Adipose tissue (tissue), 3 donors: Measurements from ENCODE around the gene CCDC88A. TPM values are rescaled to one million over a fixed set of nuclear protein-coding genes. Genes with fewer than 3 reads are reported as not detected.
"Not testable (repeated sequence)": the region's sequence is repeated elsewhere in the genome, so short reads cannot be mapped to it uniquely, and the experiment has no call there.

ENCODE experiments used
- H3K27ac ChIP-seq: one replicate; pipeline ENCODE4 v1.5.1; 2013; ENCODE audit warnings: low read depth, low read length
- WGBS, 3 donors: extraction: QIAGEN DNeasy Blood & Tissue Kit; methylation state at CpG; one replicate each; pipeline ENCODE4 v1.1.7; 2013; 5-methylcytosine and 5-hydroxymethylcytosine counted together
- polyA plus RNA-seq, 3 donors: library from polyadenylated mRNA; stranded (reverse); fragments of 200-250 nt; gene quantifications; one replicate each; pipeline ENCODE4 v1.2.3, GENCODE V29; 2013
- donor health status: healthy with polysubstance abuse.
- donor health status: Bipolar disorder and iron deficiency.
- donor health status: healthy.

CCDC88A gene
- 10 to 100 TPM in 1 of 3 donors, 1 to 10 TPM in 2; 5.3 to 17.5 (median 8.5) TPM for polyA plus RNA-seq

GRCh38 chr2:55419679-55420438, at the start of gene CCDC88A:
TSS of gene CCDC88A (minus strand) at chr2:55419856. CDS start at chr2:55419079, 777 bp downstream.
- H3K27ac ChIP-seq: no peak within 1 kb of the TSS
- WGBS, 3 donors: 0 to 1% (median 1%) methylated on average over 51 to 62 of the region's 62 CpGs

GRCh38 chr2:55461679-55462078, 42.0 kb upstream of the CCDC88A start:
- H3K27ac ChIP-seq: no peak overlapping the region
- WGBS, 3 donors: 66 to 83% (median 77%) methylated on average over 2 of the region's 2 CpGs

GRCh38 chr2:55460562-55460961, 40.9 kb upstream of the CCDC88A start:
- H3K27ac ChIP-seq: no peak overlapping the region
- 47 to 78% (median 56%) methylated on average over 3 of the region's 3 CpGs for WGBS, 3 donors

GRCh38 chr2:55459714-55460274, 40.1 kb upstream of the CCDC88A start:
- no peak overlapping the region for H3K27ac ChIP-seq
- WGBS, 3 donors: 89 to 92% (median 89%) methylated on average over 11 of the region's 11 CpGs

GRCh38 chr2:55459279-55459678, 39.6 kb upstream of the CCDC88A start:
- H3K27ac ChIP-seq: no peak overlapping the region
- WGBS, 3 donors: 78 to 82% (median 80%) methylated on average over 3 of the region's 3 CpGs

- 86 to 96% (median 96%) methylated on average over 5 of the region's 5 CpGs for WGBS, 3 donors
- H3K27ac ChIP-seq: no peak overlapping the region
These were observed 34.5 kb upstream of the CCDC88A start for GRCh38 chr2:55454121-55454520.

GRCh38 chr2:55452879-55453278, 33.2 kb upstream of the CCDC88A start:
- no peak overlapping the region for H3K27ac ChIP-seq
- WGBS, 3 donors: 61 to 92% (median 90%) methylated on average over 2 of the region's 2 CpGs

GRCh38 chr2:55451699-55452098, 32.0 kb upstream of the CCDC88A start:
- 51 to 69% (median 55%) methylated on average over 2 of the region's 2 CpGs for WGBS, 3 donors

GRCh38 chr2:55450014-55450413, 30.4 kb upstream of the CCDC88A start:
- WGBS, 3 donors: 98 to 99% (median 99%) methylated on average over 3 of the region's 3 CpGs
- not testable (repeated sequence) for H3K27ac ChIP-seq

More at GRCh38 chr2:55451699-55452098, 32.0 kb upstream of the CCDC88A start:
- H3K27ac ChIP-seq: no peak overlapping the region

GRCh38 chr2:55442045-55442760, 22.5 kb upstream of the CCDC88A start:
- not testable (repeated sequence) for H3K27ac ChIP-seq
- WGBS, 3 donors: 89 to 94% (median 92%) methylated on average over 24 to 29 of the region's 29 CpGs

- no peak overlapping the region for H3K27ac ChIP-seq
- WGBS, 3 donors: 58 to 84% (median 72%) methylated on average over 4 of the region's 4 CpGs
These were observed 21.7 kb upstream of the CCDC88A start for GRCh38 chr2:55441280-55441892.

- 96 to 98% (median 97%) methylated on average over 1 of the region's 1 CpG for WGBS, 3 donors
- no peak overlapping the region for H3K27ac ChIP-seq
These were observed 19.4 kb upstream of the CCDC88A start for GRCh38 chr2:55439101-55439397.

GRCh38 chr2:55438391-55439100, 18.9 kb upstream of the CCDC88A start:
- WGBS, 3 donors: 73 to 88% (median 84%) methylated on average over 8 of the region's 8 CpGs
- H3K27ac ChIP-seq: no peak overlapping the region

- no peak overlapping the region for H3K27ac ChIP-seq
- WGBS, 3 donors: 86 to 93% (median 87%) methylated on average over 9 of the region's 9 CpGs
These were observed 18.1 kb upstream of the CCDC88A start for GRCh38 chr2:55437515-55438390.

GRCh38 chr2:55431982-55432627, 12.4 kb upstream of the CCDC88A start:
- no peak overlapping the region for H3K27ac ChIP-seq
- 45 to 46% (median 46%) methylated on average over 3 of the region's 3 CpGs for WGBS, 3 donors

GRCh38 chr2:55430211-55430975, 10.7 kb upstream of the CCDC88A start:
- H3K27ac ChIP-seq: no peak overlapping the region
- 55 to 66% (median 56%) methylated on average over 3 of the region's 3 CpGs for WGBS, 3 donors
